Stimulated activated CD4-positive, alpha-beta T cell treated with anti-CD3 and anti-CD28 coated beads, TNF-alpha, amount 100 ng/mL, for 48 hours (primary cell): ENCODE data around the gene CSMD2.

Experiments used
- DNase-seq, 3 donors: peaks; one replicate each; pipeline ENCODE4 v3.0.0-alpha.2; 2020; ENCODE audit warnings: low read depth in 3 of 3

CSMD2 gene

DNA sequence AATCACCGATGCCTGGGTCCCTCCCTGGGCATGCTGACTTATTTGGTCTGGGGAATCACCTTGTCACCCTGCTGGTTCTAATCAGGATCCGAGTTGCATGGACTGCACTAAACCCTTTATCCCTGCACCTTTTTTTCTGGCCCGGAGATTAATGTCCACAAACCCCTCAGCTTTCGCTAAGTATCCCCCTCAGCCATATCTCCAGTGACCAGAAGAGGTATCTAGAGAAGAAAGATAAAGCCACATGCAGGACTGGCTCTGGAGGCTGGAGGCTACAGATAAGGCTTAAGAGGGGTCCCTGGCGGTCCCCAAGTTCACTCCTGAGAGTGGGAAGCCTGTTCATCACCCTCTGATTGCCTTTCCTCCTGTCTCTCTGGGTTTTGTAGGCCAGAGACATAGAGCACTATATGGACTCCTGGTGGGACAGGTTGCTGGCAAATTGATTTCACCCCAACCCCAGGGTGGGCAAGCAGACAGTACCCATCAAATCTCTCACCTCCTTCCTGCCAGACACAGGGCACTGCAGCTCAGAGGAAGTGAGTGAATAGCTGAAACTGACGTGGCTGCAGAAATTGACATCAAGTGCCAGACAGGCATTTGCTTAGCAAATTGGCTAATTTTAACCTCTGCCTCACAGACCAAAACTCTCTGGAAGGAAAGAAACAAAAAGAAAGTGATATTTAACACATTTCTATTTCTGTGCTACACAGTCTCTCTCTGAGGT lies 262.4 kb downstream of the CSMD2 start:
- DNase-seq = no peak

GRCh38 chr1:33899746-33900145 lies 265.3 kb downstream of the CSMD2 start:
- DNase-seq = no peak

DNA sequence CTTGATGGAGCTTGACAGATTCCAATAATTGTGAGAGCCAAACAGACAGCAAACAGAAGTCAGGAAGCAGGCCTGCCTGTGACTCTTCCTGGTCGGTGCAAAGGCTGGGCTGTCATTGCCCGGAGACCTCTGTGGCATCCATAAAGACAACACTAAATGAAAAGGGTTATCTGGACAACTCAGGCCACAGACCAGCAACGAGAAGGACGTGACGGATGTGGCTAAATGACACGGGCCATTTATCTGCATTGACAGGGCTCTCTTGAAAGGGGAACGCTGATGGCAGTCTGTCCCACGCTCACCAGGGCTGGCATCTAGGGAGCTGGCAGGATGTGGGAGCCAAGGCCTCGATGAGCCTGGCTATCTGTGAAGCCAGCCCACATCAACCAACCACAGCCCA lies 266.1 kb downstream of the CSMD2 start:
- DNase-seq = no peak

DNA sequence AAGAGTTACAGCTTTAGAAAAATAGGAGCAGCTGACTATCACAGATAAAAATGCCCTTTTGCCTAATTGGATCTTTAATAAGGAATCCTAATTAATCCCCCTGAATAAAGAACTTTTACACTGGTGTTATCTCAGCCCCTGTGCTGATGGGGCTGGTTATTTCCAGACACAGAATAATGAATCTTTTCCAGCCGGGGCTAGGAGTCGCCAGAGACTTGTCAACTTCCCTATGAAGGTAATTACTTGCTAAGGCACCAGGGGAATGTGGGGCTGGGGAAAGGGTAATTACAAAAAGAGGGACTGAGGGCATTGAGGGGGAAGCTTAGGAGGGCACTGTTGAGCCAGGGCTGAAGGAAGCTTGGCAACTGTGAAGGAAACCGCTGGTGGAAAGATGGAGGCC lies 266.6 kb downstream of the CSMD2 start:
- DNase-seq = no peak

DNA sequence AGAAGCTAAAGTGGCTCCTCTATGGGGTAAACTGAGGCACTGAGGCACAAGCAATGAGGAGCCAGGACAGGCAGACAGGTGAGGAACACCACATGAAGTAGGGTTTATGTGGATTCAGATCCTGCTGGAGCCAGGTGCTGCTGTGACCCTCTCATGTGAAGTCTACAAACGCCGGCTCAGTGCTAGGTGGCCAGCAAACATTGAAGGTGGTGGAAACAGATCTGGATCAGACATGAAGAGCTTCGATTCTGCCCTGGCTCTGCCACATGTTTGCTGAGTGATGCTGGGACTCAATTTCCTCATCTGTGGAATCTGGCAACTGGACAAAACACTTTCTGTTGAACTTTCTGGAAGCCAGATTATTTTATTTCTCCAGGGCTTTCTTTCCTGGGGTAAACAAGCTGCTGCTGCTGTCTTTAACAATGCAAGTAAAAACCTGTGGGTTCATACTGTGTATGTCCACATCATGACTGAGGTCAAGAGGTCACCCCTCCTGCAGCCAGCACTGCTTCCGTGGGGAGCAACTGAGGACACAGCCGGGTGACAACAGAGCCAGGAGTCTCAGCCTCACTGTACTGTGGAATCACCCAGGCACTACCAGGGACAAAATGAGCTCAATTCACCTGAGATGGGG lies 267.8 kb downstream of the CSMD2 start:
- no peak for DNase-seq

DNA sequence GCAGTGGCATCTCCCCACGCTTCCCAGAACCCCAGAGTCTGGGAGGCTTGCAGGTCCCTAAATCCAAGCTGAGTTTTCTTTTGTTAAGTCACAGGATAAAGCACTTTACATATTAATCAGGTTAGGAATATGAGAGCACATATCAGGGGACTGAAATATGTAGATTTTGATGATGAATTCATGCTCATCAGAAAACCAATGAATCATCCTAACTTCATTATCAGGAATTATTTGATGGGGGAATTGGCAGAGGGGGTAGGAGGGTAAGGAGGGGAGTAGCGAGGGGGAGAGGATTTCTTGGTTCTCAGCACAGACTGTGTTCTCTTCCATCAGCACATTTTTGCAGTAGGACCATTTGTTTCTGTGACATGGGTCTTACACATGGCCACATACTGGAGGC lies 269.1 kb downstream of the CSMD2 start:
- no peak for DNase-seq

DNA sequence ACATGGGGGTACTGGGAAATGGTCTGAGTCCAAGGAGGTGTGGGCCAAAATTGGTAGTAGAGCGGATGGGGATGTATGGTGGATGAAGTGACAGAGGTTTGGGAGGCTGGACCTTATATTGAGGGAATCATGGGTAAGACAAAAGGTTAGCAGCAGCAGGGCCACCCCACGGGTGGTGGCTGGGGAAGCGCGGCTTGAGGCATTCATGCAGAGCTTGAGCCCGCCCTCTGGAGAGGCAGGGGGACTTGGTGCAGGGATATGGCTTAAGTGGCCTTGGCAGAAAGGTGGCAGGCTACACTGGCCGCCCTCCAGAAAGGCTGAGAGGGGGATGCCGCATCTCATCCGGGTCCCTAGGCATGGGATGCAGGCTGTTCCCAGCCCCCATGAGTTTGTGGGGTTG lies 269.6 kb downstream of the CSMD2 start:
- no peak for DNase-seq

GRCh38 chr1:33893147-33893830 lies 271.7 kb downstream of the CSMD2 start:
- DNase-seq = no peak

DNA sequence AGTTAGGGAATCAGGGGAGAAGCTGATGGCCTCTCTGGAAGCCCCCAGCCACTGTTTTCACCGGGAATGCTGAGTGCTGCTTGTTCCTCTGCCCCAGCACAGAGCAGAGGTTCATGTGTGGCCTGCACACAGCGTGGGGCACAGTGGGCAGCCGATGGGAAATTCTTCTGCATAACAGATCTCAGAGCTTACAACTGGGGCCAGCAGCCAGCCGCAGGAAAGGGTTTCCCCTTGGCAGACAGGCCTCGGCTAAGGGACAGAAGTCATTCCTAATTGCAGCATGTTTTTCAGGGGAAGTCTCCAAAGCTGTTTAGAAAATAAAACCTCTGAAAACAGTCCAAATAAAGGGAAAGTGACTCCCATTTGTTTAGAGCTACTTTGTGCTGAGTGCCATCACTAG lies 278.5 kb downstream of the CSMD2 start:
- no peak for DNase-seq

DNA sequence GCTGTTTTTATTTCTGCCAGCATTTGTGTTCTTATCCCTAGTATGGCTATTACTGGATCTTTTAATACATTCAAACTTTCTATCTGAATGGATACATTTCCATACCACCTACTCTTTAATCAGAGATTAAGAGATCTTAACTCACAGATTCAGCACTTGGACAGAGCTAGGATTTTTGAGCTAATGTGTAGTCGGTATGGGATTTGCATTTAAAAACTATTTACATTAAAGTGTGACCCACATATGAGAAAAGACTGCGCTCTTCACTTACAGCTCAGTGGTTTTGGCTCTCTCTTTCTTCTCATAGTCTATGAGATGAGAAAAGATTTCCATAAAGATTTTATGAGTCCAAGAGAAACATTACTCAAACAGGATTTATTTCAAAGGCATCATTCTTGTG lies 284.7 kb downstream of the CSMD2 start:
- DNase-seq = no peak

- no peak for DNase-seq
These were observed 286.6 kb downstream of the CSMD2 start for GRCh38 chr1:33878392-33878791.

DNA sequence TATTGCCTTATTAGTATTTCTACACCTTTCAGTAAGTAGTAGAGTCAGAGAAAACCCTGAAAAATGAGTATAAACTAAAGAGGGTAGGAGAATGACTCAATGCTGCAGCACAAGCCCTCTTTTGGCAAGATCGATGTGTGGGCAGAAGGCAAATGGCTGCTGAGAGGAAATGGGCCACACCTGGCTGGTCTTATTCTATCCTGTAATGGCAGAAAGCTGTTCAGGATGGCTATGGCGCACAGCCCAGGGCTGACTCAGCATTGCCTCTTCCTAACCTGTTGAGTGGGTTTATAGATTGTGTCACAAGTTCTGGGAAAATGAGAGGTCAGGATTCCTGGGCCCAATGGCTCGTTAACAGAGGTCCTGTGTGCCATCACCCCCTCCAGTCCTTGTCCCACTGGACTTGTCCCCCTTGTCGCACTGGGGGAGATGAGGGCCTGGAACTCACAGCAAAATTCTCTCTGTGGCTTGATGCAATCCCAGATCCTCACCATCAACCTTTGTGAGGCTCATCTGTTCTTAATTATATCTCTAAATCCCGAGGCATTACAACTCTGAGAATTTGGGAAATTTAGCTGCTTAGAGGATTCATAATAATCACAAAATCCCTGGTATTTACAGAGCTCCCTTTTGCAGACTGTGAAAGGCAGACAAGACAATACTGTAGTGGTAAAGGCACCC lies 287.9 kb downstream of the CSMD2 start:
- DNase-seq = no peak

DNA sequence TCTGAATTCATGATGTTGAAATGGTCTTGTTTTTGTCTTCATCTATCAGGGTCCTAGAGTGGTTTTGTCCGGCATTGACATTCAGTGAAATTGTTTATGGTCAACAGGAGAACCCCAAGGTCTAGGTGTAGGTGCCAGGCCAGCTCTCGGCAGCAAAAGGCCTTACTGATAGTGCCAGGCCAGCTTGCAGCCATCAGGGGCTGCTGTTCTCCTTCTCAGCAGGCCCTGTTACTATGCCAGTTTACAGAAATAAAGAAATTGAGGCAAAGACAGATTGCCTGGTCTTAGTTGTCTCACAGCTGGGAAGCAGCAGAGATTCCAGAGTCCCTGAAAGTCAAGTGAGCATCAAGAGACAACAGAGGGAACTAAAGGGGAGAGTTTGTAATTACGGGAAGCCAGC lies 289.2 kb downstream of the CSMD2 start:
- no peak for DNase-seq

- DNase-seq = no peak
These were observed 290.4 kb downstream of the CSMD2 start for GRCh38 chr1:33874636-33875035.

DNA sequence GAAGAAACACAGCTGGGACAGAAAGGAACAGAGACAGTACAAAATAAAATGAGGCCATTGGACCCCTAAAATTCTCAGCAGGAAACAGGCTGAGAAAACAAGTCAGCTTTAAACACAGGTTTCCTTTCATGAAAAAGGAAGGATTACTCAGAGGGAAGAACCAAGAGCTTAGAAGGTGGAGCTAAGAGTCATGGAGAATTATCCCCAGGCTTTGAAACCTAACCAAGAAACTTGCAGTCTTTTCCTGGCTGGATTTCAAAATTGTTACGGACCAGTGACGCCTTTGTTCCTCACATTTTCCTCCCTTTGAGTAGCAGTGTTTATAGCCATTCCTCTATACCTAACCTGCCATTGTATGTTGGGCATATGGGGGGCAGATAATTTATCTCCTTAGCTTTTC lies 292.3 kb downstream of the CSMD2 start:
- DNase-seq = no peak

DNA sequence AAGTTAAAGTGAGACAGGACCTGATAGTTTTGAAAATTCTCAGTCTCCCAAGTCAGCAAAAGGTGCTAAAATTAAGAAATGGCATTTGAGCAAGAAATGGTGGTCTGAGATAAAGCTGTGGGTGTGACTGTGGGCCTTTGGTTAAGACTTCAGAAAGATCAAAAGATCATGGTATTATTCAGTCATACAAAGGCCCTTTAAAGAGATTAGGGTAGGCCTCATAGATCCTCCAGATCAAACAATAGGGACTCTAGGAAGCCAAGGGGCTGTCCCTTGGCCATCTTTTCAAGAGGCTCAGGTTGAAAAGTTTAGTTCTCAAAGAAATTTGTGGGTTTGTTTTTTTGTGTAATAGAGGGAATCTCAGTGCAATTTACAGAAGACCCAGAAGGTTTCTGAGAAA lies 292.8 kb downstream of the CSMD2 start:
- DNase-seq = no peak

DNA sequence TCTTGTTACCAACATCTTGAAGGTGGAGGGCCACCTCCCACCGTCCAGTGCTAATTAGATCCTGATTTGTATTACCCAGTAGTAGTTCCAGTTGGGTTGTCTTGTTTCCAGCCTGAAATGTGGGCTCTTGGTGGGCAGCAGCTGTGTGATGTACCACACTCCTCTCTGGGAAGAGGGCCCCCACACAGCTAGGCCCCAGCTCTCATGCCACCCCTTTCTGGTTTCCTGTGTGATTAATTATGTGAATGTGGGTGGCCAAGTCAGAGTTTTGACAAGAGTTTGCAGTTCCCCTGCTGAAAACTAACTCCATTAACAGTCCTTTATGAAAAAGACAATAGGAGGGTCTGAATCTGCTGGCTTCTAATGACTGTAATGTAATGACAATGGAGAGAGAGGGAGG lies 297.3 kb downstream of the CSMD2 start:
- no peak for DNase-seq

DNA sequence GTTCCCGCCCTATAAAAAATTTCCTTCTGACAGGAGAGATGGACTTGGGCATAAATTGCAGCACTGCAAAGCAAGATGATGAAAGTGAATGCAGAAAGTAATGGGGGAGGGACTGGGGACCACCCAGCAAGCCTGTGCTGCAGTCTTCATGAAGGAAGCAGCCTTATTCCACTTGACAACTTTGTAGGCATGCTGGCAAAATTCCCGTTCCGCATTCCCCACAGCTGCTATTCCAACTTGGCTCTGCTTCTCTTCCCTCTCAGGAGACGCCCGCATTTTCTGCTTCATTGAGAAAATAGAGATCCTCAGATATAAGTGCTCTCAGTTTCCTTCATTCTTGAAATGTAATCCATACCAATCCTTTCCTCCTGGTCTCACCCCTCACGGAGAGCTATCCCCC lies 298.7 kb downstream of the CSMD2 start:
- no peak for DNase-seq

DNA sequence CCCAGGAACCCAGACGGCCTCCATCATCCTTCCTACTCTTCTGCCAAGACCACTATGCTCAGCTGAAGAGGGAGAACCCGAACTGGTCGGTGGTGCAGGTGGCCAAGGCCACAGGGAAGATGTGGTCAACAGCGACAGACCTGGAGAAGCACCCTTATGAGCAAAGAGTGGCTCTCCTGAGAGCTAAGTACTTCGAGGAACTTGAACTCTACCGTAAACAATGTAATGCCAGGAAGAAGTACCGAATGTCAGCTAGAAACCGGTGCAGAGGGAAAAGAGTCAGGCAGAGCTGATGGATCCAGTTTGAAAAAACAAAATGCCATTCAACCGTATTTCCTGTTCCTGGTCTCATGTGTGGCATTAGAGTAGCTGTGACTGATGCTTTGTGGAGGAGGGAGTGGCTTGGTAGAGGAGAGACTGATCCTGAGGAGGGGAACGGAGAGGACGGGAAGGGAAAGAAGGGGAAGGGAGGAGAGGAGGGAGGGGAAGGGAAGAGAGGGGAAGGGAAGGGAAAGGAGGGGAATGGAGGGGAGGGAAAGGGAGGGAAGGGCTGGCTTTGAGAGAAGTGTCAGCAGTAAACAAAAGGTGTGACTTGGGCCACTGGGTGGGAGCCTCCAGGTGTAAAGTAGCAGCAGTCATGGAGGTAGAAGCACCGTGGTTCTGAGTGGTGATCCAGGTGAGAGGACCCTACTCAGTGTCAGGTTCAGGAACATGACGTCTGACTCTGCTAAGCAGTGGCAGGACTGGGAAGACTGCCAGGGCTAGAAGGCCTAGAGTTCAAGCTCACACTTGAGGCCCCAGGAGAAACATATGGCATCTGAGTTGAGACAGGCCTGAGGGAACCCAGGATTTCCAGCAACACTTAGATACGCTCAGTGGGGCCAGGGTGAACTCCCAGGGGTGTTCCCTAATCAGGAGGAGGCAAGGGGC lies 300.3 kb downstream of the CSMD2 start:
- no peak for DNase-seq

DNA sequence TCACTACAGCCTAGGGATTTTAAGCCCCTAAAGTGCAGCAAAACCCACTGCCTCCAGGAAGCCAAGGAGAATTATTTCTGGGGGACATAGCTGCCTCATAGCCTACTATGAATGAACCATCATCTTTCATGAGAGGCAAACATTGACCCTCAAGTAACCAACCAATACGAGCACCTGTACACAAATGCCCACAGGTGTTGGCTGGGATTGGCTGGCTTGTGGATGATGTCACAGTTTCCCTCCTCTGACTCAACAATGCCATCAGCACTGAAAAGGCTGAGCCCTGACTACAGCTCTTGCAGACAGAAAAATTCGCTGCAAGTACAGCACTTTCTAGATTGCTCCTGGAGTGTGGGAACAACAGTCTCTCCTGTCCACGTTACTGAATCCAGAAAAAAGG lies 301.3 kb downstream of the CSMD2 start, which contains the start of gene HMGB4:
TSS of gene HMGB4 (plus strand) at position 301 of the 400 bp plus-strand sequence. CDS start 113 bp downstream, outside the sequence.
- no peak for DNase-seq

GRCh38 chr1:33860671-33861070 lies 304.4 kb downstream of the CSMD2 start:
- no peak for DNase-seq
